HCT116 (cell line): ENCODE results near the gene RCOR1. TPM values are rescaled to one million over a fixed set of nuclear protein-coding genes. Genes with fewer than 3 reads are reported as not detected.

ENCODE experiments used
- ATAC-seq: fragments of 200-7000 bp; cut with Tn5 transposase; 2 replicates; pipeline ENCODE4 v1.9.1; 2020; ENCODE audit warnings: mild to moderate bottlenecking, moderate library complexity
- BruUV-seq: library from RNA; stranded (reverse); fragments of 400-500 nt; replicated peaks from 2 replicates; lab custom pipeline; 2021; lab: Mats Ljungman, UMichigan
- CTCF ChIA-PET: fragments of 300-600 bp; sonication (Branson Sonifier 250); formaldehyde crosslinking; loops from one replicate; lab custom pipeline; 2021; ENCODE audit warnings: antibody characterized with exemption; lab: Charles Lee
- POLR2A ChIA-PET: fragments of 300-600, 350-600 bp; sonication (Branson Sonifier 250); formaldehyde crosslinking; loops from one replicate; lab custom pipeline; 2021; ENCODE audit warnings: antibody characterized with exemption; lab: Charles Lee
- RAD21 ChIA-PET, 2 experiments: fragments of 300-600 bp; sonication (Branson Sonifier 250); formaldehyde crosslinking; loops; one replicate each; lab custom pipeline; 2023; ENCODE audit warnings: low total read pairs in 2 of 2; ENCODE audit not compliant: uncharacterized antibody in 2 of 2, unreplicated experiment in 2 of 2, low non-redundant PET in 1 of 2; lab: Charles Lee
- DNase-seq: peaks from one replicate; pipeline ENCODE4 v3.0.0-alpha.2; 2010; ENCODE audit warnings: low read depth, low spot score
- H2AFZ ChIP-seq: fragments of 200-600 bp; shearing (Covaris generic), sonication (generic); 2 replicates; pipeline ENCODE4 v1.6.1; 2017; ENCODE audit warnings: low read depth, mixed run types, mixed read lengths, antibody characterized with exemption, low read length; ENCODE audit not compliant: poor library complexity, severe bottlenecking
- H3K27ac ChIP-seq: 2 replicates; pipeline ENCODE4 v1.5.1; 2012; ENCODE audit warnings: low read depth, low read length
- H3K27me3 ChIP-seq: fragments of 200-600 bp; sonication (generic); 2 replicates; pipeline ENCODE4 v1.6.1; 2016; ENCODE audit warnings: mixed run types, low read length, mixed read lengths; ENCODE audit not compliant: insufficient read depth
- H3K36me3 ChIP-seq, 2 experiments: fragments of 200-500 bp in 1 of 2; fragments of 200-600 bp in 1 of 2; sonication (Bioruptor generic) in 1 of 2; sonication (generic) in 1 of 2; 2 replicates each; pipeline versions ENCODE4 v1.5.1 to v1.6.1; 2014 to 2016; ENCODE audit warnings: low read length in 2 of 2, inconsistent platforms in 1 of 2, mixed read lengths in 1 of 2, mixed run types in 1 of 2; ENCODE audit not compliant: insufficient read depth in 2 of 2, control insufficient read depth in 1 of 2
- H3K4me1 ChIP-seq, 2 experiments: fragments of 200-600 bp in 1 of 2; sonication (generic) in 1 of 2; 2 replicates each; pipeline versions ENCODE4 v1.5.1 to v1.6.1; 2012 to 2017; ENCODE audit warnings: low read length in 2 of 2, inconsistent platforms in 1 of 2, mild to moderate bottlenecking in 1 of 2, mixed read lengths in 1 of 2, mixed run types in 1 of 2, moderate library complexity in 1 of 2; ENCODE audit not compliant: insufficient read depth in 2 of 2, control insufficient read depth in 1 of 2
- H3K4me2 ChIP-seq: fragments of 200-600 bp; sonication (generic); 2 replicates; pipeline ENCODE4 v1.6.1; 2017; ENCODE audit warnings: mixed run types, low read length, mixed read lengths
- H3K4me3 ChIP-seq, 2 experiments: fragments of 200-600 bp in 1 of 2; sonication (generic) in 1 of 2; replicated peaks in 1 of 2; 2 replicates each; pipeline ENCODE4 v1.5.1; 2011 to 2016; ENCODE audit warnings: low read length in 2 of 2, control low read depth in 1 of 2, low read depth in 1 of 2, mild to moderate bottlenecking in 1 of 2, mixed read lengths in 1 of 2, mixed run types in 1 of 2
- H3K79me2 ChIP-seq: fragments of 200-600 bp; sonication (generic); 2 replicates; pipeline ENCODE4 v1.6.1; 2017; ENCODE audit warnings: mild to moderate bottlenecking, mixed run types, low read length, moderate library complexity, mixed read lengths; ENCODE audit not compliant: insufficient read depth
- H3K9ac ChIP-seq: fragments of 200-600 bp; sonication (generic); 2 replicates; pipeline ENCODE4 v1.6.1; 2016; ENCODE audit warnings: low read length, mixed read lengths
- H3K9me2 ChIP-seq: fragments of 200-600 bp; sonication (generic), shearing (Covaris generic); 2 replicates; pipeline ENCODE4 v1.6.1; 2017; ENCODE audit warnings: mixed run types, mild to moderate bottlenecking, moderate library complexity; ENCODE audit not compliant: insufficient read depth
- H3K9me3 ChIP-seq, 2 experiments: fragments of 200-500 bp in 1 of 2; fragments of 200-600 bp in 1 of 2; sonication (Bioruptor generic) in 1 of 2; sonication (generic) in 1 of 2; 2 replicates each; pipeline ENCODE4 v1.6.1; 2014 to 2017; ENCODE audit warnings: low read length in 2 of 2, mixed read lengths in 2 of 2, inconsistent platforms in 1 of 2, low read depth in 1 of 2, mild to moderate bottlenecking in 1 of 2, mixed run types in 1 of 2, moderate library complexity in 1 of 2; ENCODE audit not compliant: control insufficient read depth in 1 of 2, insufficient read depth in 1 of 2
- H4K20me1 ChIP-seq: fragments of 200-600 bp; sonication (generic), shearing (Covaris generic); 2 replicates; pipeline ENCODE4 v1.6.1; 2017; ENCODE audit warnings: mixed run types, mild to moderate bottlenecking, moderate library complexity; ENCODE audit not compliant: insufficient read depth
- CBX3 ChIP-seq: IDR thresholded peaks from 2 replicates; pipeline ENCODE4 v1.6.1; 2012; ENCODE audit warnings: low read depth
- CTCF ChIP-seq, 3 experiments: fragments of 200-600 bp in 1 of 3; sonication (generic) in 1 of 3; IDR thresholded peaks in 2 of 3; conservative IDR thresholded peaks in 1 of 3; 2 replicates each; pipeline ENCODE4 v1.5.1; 2012 to 2017; ENCODE audit warnings: low read depth in 2 of 3, low read length in 2 of 3, antibody characterized with exemption in 1 of 3, borderline replicate concordance in 1 of 3, control low read depth in 1 of 3, mild to moderate bottlenecking in 1 of 3, mixed read lengths in 1 of 3, mixed run types in 1 of 3, moderate library complexity in 1 of 3; ENCODE audit not compliant: insufficient read depth in 1 of 3
- EGR1 ChIP-seq: IDR thresholded peaks from 2 replicates; pipeline ENCODE4 v1.6.1; 2012; ENCODE audit warnings: low read depth
- EZH2 ChIP-seq: fragments of 200-600 bp; sonication (generic); IDR thresholded peaks from 2 replicates; pipeline ENCODE4 v1.6.1; 2017; ENCODE audit warnings: antibody characterized with exemption, mixed run types
- EZH2phosphoT487 ChIP-seq: fragments of 200-600 bp; IDR thresholded peaks from 2 replicates; pipeline ENCODE4 v1.6.1; 2018; ENCODE audit warnings: antibody characterized with exemption, borderline replicate concordance
- JUND ChIP-seq: IDR thresholded peaks from 2 replicates; pipeline ENCODE4 v1.6.1; 2012
- POLR2AphosphoS5 ChIP-seq: IDR thresholded peaks from 2 replicates; pipeline ENCODE4 v1.6.1; 2011; ENCODE audit warnings: mild to moderate bottlenecking, low read depth, low read length, moderate library complexity
- SIN3A ChIP-seq: IDR thresholded peaks from 2 replicates; pipeline ENCODE4 v1.6.1; 2012; ENCODE audit warnings: low read depth
- SP1 ChIP-seq: IDR thresholded peaks from 2 replicates; pipeline ENCODE4 v1.6.1; 2012; ENCODE audit warnings: low read depth
- SRF ChIP-seq: IDR thresholded peaks from 2 replicates; pipeline ENCODE4 v1.6.1; 2012; ENCODE audit warnings: low read depth
- ZBTB33 ChIP-seq: IDR thresholded peaks from 2 replicates; pipeline ENCODE4 v1.6.1; 2011; ENCODE audit warnings: mild to moderate bottlenecking, low read length, moderate library complexity; ENCODE audit not compliant: insufficient replicate concordance; ENCODE audit errors: extremely low read depth
- ZFX ChIP-seq: fragments of 450-650 bp; IDR thresholded peaks from 2 replicates; pipeline ENCODE4 v1.6.1; 2017
- ZNF274 ChIP-seq: fragments of 200-500 bp; sonication (Bioruptor generic); IDR thresholded peaks from 2 replicates; pipeline ENCODE4 v1.6.1; 2014; ENCODE audit warnings: mild to moderate bottlenecking, low read depth, low read length, inconsistent platforms
- intact Hi-C: fragments of 100-400 bp; cut with micrococcal nuclease; formaldehyde crosslinking; loops from 2 replicates; pipeline ENCODE4 v1.10.0; 2022
- total RNA-seq: library from RNA; stranded (reverse); gene quantifications from one replicate; pipeline ENCODE4 v1.2.1, GENCODE V29; 2021; ENCODE audit not compliant: unreplicated experiment
- TF ChIP-seq, protein P1 (sequence below): IDR thresholded peaks from 2 replicates; pipeline ENCODE4 v1.6.1; 2012; ENCODE audit warnings: low read depth
- TF ChIP-seq, protein P2 (sequence below): IDR thresholded peaks from 2 replicates; pipeline ENCODE4 v1.6.1; 2012

Gene RCOR1
- total RNA-seq, 1 experiment from 2014 or later: 30.7 TPM

DNA sequence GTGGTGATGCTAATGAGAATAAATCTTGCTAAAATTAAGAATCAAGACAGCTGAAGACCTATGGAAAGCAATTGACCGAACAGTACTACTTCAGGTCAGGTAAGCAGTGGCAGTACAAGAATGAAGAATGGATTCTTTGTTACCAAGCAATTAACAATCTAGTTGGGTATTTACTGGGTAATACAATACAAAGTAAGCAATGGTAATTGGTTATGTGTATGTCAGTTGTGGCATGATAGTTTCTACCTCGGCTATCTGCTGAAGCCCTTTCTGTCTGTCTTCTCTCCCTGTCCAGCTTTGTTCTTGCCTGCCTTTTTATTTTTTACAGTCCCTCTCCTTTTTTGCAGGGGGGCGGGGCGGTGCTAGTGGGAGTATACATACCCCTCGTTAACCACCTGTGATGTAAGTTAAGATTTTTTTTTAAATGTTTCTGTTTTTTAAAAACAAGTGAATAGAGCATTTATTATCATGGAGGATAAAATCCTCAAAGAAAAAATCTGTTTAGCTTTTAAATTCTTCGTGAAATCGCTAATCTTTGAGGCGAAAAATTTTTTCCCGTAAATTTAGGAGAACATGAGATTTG is 75.9 kb downstream of the RCOR1 start (continued):
- TF ChIP-seq, protein P1, sequence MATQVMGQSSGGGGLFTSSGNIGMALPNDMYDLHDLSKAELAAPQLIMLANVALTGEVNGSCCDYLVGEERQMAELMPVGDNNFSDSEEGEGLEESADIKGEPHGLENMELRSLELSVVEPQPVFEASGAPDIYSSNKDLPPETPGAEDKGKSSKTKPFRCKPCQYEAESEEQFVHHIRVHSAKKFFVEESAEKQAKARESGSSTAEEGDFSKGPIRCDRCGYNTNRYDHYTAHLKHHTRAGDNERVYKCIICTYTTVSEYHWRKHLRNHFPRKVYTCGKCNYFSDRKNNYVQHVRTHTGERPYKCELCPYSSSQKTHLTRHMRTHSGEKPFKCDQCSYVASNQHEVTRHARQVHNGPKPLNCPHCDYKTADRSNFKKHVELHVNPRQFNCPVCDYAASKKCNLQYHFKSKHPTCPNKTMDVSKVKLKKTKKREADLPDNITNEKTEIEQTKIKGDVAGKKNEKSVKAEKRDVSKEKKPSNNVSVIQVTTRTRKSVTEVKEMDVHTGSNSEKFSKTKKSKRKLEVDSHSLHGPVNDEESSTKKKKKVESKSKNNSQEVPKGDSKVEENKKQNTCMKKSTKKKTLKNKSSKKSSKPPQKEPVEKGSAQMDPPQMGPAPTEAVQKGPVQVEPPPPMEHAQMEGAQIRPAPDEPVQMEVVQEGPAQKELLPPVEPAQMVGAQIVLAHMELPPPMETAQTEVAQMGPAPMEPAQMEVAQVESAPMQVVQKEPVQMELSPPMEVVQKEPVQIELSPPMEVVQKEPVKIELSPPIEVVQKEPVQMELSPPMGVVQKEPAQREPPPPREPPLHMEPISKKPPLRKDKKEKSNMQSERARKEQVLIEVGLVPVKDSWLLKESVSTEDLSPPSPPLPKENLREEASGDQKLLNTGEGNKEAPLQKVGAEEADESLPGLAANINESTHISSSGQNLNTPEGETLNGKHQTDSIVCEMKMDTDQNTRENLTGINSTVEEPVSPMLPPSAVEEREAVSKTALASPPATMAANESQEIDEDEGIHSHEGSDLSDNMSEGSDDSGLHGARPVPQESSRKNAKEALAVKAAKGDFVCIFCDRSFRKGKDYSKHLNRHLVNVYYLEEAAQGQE: no peak
- TF ChIP-seq JUND (no peak), EGR1 (no peak), SP1 (no peak), SIN3A (no peak), SRF (no peak), EZH2 (no peak)

- ATAC-seq (no peak), DNase-seq (no peak)
- H2AFZ ChIP-seq: no peak overlapping the region
- H3K4me2 ChIP-seq: no peak overlapping the region
- no peaks in the 10 kb centered on the region for H3K9me2 ChIP-seq
- H3K4me3 ChIP-seq: no peak overlapping the region
- no peaks in the 10 kb centered on the region for H3K9me3 ChIP-seq
- ChIA-PET RAD21 (no interaction called here), POLR2A (no interaction called here), CTCF (no interaction called here)
- H3K4me1 ChIP-seq: peaks cover 5 to 21% of the 10 kb centered on the region in 2 experiments; a peak in 3 of 4 replicates
- peaks cover 10% of the 10 kb centered on the region; the same call in 1 of the 2 replicates for H4K20me1 ChIP-seq
- no TSS peak for BruUV-seq
- H3K27ac ChIP-seq: no peak overlapping the region
- intact Hi-C loops: no loop called here
- no peaks in the 10 kb centered on the region for H3K36me3 ChIP-seq
- H3K79me2 ChIP-seq: peaks cover 84% of the 10 kb centered on the region
- H3K27me3 ChIP-seq: no peaks in the 10 kb centered on the region
- no peak overlapping the region for H3K9ac ChIP-seq
- TF ChIP-seq EZH2 (no peak), EZH2phosphoT487 (no peak), ZFX (no peak), CBX3 (no peak), EGR1 (no peak), ZNF274 (no peak), POLR2AphosphoS5 (no peak), ZBTB33 (no peak), CTCF (IDR thresholded peaks at IDR 0.05 in 2 of 3, conservative IDR thresholded peaks at IDR 0.05 in 1 of 3; ENCODE audit: borderline replicate concordance in 1 of 3, insufficient read depth in 1 of 3, low read depth in 2 of 3, low read length in 2 of 3) (no peak), JUND (no peak)
- TF ChIP-seq, protein P2, sequence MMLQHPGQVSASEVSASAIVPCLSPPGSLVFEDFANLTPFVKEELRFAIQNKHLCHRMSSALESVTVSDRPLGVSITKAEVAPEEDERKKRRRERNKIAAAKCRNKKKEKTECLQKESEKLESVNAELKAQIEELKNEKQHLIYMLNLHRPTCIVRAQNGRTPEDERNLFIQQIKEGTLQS: no peak
Observed at GRCh38 chr14:102671410-102671809, 79.0 kb downstream of the RCOR1 start.
